K562 (cell line): ENCODE results near the gene MAGI3. TPM values are rescaled to one million over a fixed set of nuclear protein-coding genes. Genes with fewer than 3 reads are reported as not detected.
A peak's percentile ranks its signal among the peaks of the same experiment; 100 is the strongest.

ENCODE experiments used
- CBFB ChIP-seq: sonication (generic); formaldehyde crosslinking; IDR thresholded peaks from 2 replicates; pipeline ENCODE4 v1.4.0; 2020; ENCODE audit warnings: mild to moderate bottlenecking, missing genetic modification reagents
- KHSRP ChIP-seq: fragments of 450-650 bp; IDR thresholded peaks from 2 replicates; pipeline ENCODE4 v1.6.1; 2017
- MYC ChIP-seq, 2 experiments: fragments of 250-450 bp in 1 of 2; sonication (Bioruptor Pico) in 1 of 2; IDR thresholded peaks; 2 replicates each; pipeline versions ENCODE4 v1.5.1 to v1.6.1; 2012 to 2021; ENCODE audit warnings: low read depth in 2 of 2, borderline replicate concordance in 1 of 2, improper control_type of control experiment in 1 of 2, low read length in 1 of 2, mild to moderate bottlenecking in 1 of 2, moderate library complexity in 1 of 2
- TGIF2 ChIP-seq: sonication (generic); formaldehyde crosslinking; IDR thresholded peaks from 2 replicates; pipeline ENCODE4 v1.8.1; 2022; ENCODE audit warnings: mild to moderate bottlenecking, missing genetic modification reagents, moderate library complexity
- ZBTB7A ChIP-seq: IDR thresholded peaks from 2 replicates; pipeline ENCODE4 v1.6.1; 2011; ENCODE audit warnings: low read depth, mild to moderate bottlenecking, low read length, moderate library complexity, borderline replicate concordance; ENCODE audit not compliant: control insufficient read depth
- ZNF41 ChIP-seq: fragments of 250-450 bp; sonication (Bioruptor Pico); conservative IDR thresholded peaks from 2 replicates; pipeline ENCODE4 v1.4.0; 2020; ENCODE audit warnings: mild to moderate bottlenecking
- polyA plus RNA-seq, 8 experiments: library from polyadenylated mRNA; depleted of rRNA in 4 of 8; stranded (reverse) in 5 of 8; unstranded in 3 of 8; fragments of >200 nt; fragmentation: Nextera tagmentation in 2 of 8; fragmentation: Illumina TruSeq in 1 of 8; extraction: Ambion mirVana in 2 of 8; extraction: Trizol in 1 of 8; gene quantifications; 2 replicates each; pipeline versions ENCODE4 v1.2.1 to v1.2.3, GENCODE V29; 2011 to 2014; ENCODE audit warnings: inconsistent platforms in 1 of 8, missing spikeins in 1 of 8
- total RNA-seq, 7 experiments: library from RNA; depleted of rRNA in 6 of 7; stranded (reverse); fragments of >200 nt in 6 of 7; fragmentation: Illumina TruSeq in 2 of 7; extraction: Trizol in 2 of 7; gene quantifications; 2 replicates each; pipeline versions ENCODE4 v1.2.1 to v1.2.3, GENCODE V29; 2011 to 2021; ENCODE audit warnings: low replicate concordance in 1 of 7
- TF ChIP-seq, protein P1 (sequence below): IDR thresholded peaks from 3 replicates; pipeline ENCODE4 v1.6.1; 2011; ENCODE audit warnings: borderline replicate concordance, mild to moderate bottlenecking, moderate library complexity; ENCODE audit not compliant: insufficient read length; ENCODE audit errors: extremely low read depth
- TF ChIP-seq, protein P2 (sequence below): fragments of 450-650 bp; IDR thresholded peaks from 2 replicates; pipeline ENCODE4 v1.7.1; 2018; ENCODE audit warnings: mild to moderate bottlenecking, low read depth; ENCODE audit not compliant: partially characterized antibody
- TF ChIP-seq, protein P3 (sequence below): fragments of 200-800 bp; sonication (Bioruptor generic); IDR thresholded peaks from 2 replicates; pipeline ENCODE4 v1.6.1; 2017; ENCODE audit warnings: missing genetic modification characterization, missing compliant biosample characterization
- TF ChIP-seq, protein P4 (sequence below), 2 experiments: fragments of 250-450 bp in 1 of 2; fragments of 450-650 bp in 1 of 2; sonication (Bioruptor Pico) in 1 of 2; IDR thresholded peaks; 2 replicates each; pipeline versions ENCODE4 v1.6.1 to v1.8.0; 2016 to 2021; ENCODE audit warnings: mild to moderate bottlenecking in 2 of 2, moderate library complexity in 2 of 2, missing compliant biosample characterization in 1 of 2, missing genetic modification characterization in 1 of 2
- TF ChIP-seq, protein P5 (sequence below), 3 experiments: fragments of 200-800 bp in 1 of 3; fragments of 250-450 bp in 1 of 3; fragments of 450-650 bp in 1 of 3; sonication (Bioruptor Pico) in 1 of 3; sonication (Bioruptor generic) in 1 of 3; formaldehyde crosslinking in 1 of 3; IDR thresholded peaks; 2 replicates each; pipeline versions ENCODE4 v1.6.1 to v1.8.0; 2016 to 2022; ENCODE audit warnings: mild to moderate bottlenecking in 2 of 3, missing genetic modification characterization in 2 of 3, missing compliant biosample characterization in 1 of 3, moderate library complexity in 1 of 3

Gene MAGI3
- total and polyA plus RNA-seq, 9 of the 15 experiments (the other 6 are each of a cell fraction or from before 2014, with no cell fraction given), result 1.0 to 8.6 (median 5.5) TPM

DNA sequence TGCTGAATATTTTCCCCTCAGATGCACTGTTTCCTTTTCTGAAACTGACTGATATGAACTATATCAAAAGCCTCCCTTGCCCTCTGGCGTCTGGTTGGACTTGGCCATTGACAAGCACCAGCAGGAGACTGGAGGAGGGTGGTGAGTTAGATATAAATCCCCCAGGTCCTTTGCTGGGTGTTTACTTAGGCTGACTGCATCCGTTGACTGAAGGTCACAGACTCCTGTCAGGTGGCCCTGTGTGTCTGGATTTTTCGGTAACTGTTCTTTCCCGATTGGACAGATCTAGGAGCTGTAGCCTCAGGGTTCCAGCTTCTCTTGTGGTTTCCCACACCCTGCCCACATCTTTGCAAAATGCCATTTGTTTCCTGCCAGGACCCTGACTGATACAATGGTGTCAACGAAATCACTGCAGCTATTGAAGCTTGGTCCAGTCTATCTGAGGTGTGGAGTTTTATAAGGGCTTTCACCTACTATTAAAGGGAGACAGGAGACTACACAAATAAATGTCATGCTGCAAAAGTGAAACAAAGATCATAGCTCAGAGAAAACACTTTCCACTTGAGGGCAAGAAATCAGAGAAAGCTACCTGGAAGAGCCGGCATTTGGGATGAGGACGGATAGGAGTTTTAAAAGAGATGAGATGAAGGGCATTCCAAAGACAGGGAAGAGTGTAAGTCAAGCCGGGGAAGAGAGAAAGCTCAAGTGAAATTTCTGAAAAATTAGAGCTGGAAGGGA, 1.5 kb upstream of the MAGI3 start (continued):
- TF ChIP-seq, protein P1, sequence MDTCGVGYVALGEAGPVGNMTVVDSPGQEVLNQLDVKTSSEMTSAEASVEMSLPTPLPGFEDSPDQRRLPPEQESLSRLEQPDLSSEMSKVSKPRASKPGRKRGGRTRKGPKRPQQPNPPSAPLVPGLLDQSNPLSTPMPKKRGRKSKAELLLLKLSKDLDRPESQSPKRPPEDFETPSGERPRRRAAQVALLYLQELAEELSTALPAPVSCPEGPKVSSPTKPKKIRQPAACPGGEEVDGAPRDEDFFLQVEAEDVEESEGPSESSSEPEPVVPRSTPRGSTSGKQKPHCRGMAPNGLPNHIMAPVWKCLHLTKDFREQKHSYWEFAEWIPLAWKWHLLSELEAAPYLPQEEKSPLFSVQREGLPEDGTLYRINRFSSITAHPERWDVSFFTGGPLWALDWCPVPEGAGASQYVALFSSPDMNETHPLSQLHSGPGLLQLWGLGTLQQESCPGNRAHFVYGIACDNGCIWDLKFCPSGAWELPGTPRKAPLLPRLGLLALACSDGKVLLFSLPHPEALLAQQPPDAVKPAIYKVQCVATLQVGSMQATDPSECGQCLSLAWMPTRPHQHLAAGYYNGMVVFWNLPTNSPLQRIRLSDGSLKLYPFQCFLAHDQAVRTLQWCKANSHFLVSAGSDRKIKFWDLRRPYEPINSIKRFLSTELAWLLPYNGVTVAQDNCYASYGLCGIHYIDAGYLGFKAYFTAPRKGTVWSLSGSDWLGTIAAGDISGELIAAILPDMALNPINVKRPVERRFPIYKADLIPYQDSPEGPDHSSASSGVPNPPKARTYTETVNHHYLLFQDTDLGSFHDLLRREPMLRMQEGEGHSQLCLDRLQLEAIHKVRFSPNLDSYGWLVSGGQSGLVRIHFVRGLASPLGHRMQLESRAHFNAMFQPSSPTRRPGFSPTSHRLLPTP, result no peak
- TF ChIP-seq KHSRP (no peak), MYC (IDR thresholded peaks at IDR 0.05; ENCODE audit: low read depth, low read length) (no peak), MYC (CRISPR knock-in tag; IDR thresholded peaks at IDR 0.05; ENCODE audit: borderline replicate concordance, low read depth) (no peak), TGIF2 (no peak), ZBTB7A (no peak), ZNF41 (CRISPR knock-in tag) (no peak), CBFB (CRISPR knock-in tag) (no peak)
- TF ChIP-seq, protein P2, sequence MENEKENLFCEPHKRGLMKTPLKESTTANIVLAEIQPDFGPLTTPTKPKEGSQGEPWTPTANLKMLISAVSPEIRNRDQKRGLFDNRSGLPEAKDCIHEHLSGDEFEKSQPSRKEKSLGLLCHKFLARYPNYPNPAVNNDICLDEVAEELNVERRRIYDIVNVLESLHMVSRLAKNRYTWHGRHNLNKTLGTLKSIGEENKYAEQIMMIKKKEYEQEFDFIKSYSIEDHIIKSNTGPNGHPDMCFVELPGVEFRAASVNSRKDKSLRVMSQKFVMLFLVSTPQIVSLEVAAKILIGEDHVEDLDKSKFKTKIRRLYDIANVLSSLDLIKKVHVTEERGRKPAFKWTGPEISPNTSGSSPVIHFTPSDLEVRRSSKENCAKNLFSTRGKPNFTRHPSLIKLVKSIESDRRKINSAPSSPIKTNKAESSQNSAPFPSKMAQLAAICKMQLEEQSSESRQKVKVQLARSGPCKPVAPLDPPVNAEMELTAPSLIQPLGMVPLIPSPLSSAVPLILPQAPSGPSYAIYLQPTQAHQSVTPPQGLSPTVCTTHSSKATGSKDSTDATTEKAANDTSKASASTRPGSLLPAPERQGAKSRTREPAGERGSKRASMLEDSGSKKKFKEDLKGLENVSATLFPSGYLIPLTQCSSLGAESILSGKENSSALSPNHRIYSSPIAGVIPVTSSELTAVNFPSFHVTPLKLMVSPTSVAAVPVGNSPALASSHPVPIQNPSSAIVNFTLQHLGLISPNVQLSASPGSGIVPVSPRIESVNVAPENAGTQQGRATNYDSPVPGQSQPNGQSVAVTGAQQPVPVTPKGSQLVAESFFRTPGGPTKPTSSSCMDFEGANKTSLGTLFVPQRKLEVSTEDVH, result no peak
- TF ChIP-seq, protein P3, sequence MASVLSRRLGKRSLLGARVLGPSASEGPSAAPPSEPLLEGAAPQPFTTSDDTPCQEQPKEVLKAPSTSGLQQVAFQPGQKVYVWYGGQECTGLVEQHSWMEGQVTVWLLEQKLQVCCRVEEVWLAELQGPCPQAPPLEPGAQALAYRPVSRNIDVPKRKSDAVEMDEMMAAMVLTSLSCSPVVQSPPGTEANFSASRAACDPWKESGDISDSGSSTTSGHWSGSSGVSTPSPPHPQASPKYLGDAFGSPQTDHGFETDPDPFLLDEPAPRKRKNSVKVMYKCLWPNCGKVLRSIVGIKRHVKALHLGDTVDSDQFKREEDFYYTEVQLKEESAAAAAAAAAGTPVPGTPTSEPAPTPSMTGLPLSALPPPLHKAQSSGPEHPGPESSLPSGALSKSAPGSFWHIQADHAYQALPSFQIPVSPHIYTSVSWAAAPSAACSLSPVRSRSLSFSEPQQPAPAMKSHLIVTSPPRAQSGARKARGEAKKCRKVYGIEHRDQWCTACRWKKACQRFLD (CRISPR knock-in tag), result 0 out of 2 replicates have a peak, but pooled peaks have one; percentile 29
- TF ChIP-seq, protein P4, sequence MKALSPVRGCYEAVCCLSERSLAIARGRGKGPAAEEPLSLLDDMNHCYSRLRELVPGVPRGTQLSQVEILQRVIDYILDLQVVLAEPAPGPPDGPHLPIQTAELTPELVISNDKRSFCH (CRISPR knock-in tag; IDR thresholded peaks at IDR 0.05), result no peak
- TF ChIP-seq, protein P4 (tag; IDR thresholded peaks at IDR 0.05), result peak; percentile 91
- TF ChIP-seq, protein P5, sequence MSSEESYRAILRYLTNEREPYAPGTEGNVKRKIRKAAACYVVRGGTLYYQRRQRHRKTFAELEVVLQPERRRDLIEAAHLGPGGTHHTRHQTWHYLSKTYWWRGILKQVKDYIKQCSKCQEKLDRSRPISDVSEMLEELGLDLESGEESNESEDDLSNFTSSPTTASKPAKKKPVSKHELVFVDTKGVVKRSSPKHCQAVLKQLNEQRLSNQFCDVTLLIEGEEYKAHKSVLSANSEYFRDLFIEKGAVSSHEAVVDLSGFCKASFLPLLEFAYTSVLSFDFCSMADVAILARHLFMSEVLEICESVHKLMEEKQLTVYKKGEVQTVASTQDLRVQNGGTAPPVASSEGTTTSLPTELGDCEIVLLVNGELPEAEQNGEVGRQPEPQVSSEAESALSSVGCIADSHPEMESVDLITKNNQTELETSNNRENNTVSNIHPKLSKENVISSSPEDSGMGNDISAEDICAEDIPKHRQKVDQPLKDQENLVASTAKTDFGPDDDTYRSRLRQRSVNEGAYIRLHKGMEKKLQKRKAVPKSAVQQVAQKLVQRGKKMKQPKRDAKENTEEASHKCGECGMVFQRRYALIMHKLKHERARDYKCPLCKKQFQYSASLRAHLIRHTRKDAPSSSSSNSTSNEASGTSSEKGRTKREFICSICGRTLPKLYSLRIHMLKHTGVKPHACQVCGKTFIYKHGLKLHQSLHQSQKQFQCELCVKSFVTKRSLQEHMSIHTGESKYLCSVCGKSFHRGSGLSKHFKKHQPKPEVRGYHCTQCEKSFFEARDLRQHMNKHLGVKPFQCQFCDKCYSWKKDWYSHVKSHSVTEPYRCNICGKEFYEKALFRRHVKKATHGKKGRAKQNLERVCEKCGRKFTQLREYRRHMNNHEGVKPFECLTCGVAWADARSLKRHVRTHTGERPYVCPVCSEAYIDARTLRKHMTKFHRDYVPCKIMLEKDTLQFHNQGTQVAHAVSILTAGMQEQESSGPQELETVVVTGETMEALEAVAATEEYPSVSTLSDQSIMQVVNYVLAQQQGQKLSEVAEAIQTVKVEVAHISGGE (CRISPR knock-in tag; IDR thresholded peaks at IDR 0.05), result peak in 1 of 3 experiments; percentile 38; a peak in 1 of 6 replicates
